ENCODE results near the gene TMX2. TPM values are rescaled to one million over a fixed set of nuclear protein-coding genes. Genes with fewer than 3 reads are reported as not detected.

Gene TMX2
- total and polyA plus RNA-seq, 2 experiments from 2014 or later: 104 to 129 TPM

- peaks cover 34% of the 10 kb centered on the region for H4K20me1 ChIP-seq (ENCODE audit: insufficient read depth, poor library complexity, severe bottlenecking)
- H3K4me1 ChIP-seq (ENCODE audit: insufficient read depth): peaks cover 20% of the 10 kb centered on the region
- no peaks in the 10 kb centered on the region for H3K9me3 ChIP-seq (ENCODE audit: low read depth)
- no peaks in the 10 kb centered on the region for H3K36me3 ChIP-seq (replicated peaks; ENCODE audit: insufficient read depth, low read depth)
- peak within 1 kb of the TSS; percentile 83 for H3K4me2 ChIP-seq
- TF ChIP-seq EZH2 (IDR thresholded peaks at IDR 0.05; ENCODE audit: borderline replicate concordance): no peak
- TF ChIP-seq, protein P1, sequence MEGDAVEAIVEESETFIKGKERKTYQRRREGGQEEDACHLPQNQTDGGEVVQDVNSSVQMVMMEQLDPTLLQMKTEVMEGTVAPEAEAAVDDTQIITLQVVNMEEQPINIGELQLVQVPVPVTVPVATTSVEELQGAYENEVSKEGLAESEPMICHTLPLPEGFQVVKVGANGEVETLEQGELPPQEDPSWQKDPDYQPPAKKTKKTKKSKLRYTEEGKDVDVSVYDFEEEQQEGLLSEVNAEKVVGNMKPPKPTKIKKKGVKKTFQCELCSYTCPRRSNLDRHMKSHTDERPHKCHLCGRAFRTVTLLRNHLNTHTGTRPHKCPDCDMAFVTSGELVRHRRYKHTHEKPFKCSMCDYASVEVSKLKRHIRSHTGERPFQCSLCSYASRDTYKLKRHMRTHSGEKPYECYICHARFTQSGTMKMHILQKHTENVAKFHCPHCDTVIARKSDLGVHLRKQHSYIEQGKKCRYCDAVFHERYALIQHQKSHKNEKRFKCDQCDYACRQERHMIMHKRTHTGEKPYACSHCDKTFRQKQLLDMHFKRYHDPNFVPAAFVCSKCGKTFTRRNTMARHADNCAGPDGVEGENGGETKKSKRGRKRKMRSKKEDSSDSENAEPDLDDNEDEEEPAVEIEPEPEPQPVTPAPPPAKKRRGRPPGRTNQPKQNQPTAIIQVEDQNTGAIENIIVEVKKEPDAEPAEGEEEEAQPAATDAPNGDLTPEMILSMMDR (IDR thresholded peaks at IDR 0.05; ENCODE audit: poor library complexity): peak; percentile 18
- DNase-seq (ENCODE audit: low spot score): peak; percentile 95
- H3K79me2 ChIP-seq: peaks cover 51% of the 10 kb centered on the region
- WGBS (ENCODE audit: low lambda C conversion rate, missing lambda C conversion rate): 4% methylated on average over 13 of the region's 13 CpGs
- peak within 1 kb of the TSS; percentile 70 for H2AFZ ChIP-seq
- H3K27ac ChIP-seq: peak within 1 kb of the TSS; percentile 96
- no peaks in the 10 kb centered on the region for H3K9me2 ChIP-seq (replicated peaks; ENCODE audit: insufficient read depth)
- H3K27me3 ChIP-seq: no peaks in the 10 kb centered on the region
- H3K4me3 ChIP-seq: peak within 1 kb of the TSS; percentile 58
Observed at GRCh38 chr11:57761301-57762234, 49.2 kb downstream of the TMX2 start, which contains the start of gene CTNND1. CTNND1 (plus strand) TSS chr11:57761802; CDS start chr11:57791479, 29,677 bp downstream.

- H3K4me1 ChIP-seq (ENCODE audit: insufficient read depth): peaks cover 20% of the 10 kb centered on the region
- peak overlapping the region; percentile 83 for H3K4me2 ChIP-seq
- H4K20me1 ChIP-seq (ENCODE audit: insufficient read depth, poor library complexity, severe bottlenecking): peaks cover 41% of the 10 kb centered on the region
- no peaks in the 10 kb centered on the region for H3K27me3 ChIP-seq
- no peaks in the 10 kb centered on the region for H3K36me3 ChIP-seq (replicated peaks; ENCODE audit: insufficient read depth, low read depth)
- WGBS (ENCODE audit: low lambda C conversion rate, missing lambda C conversion rate): 2% methylated on average over 9 of the region's 9 CpGs
- peak overlapping the region; percentile 96 for H3K27ac ChIP-seq
- DNase-seq (ENCODE audit: low spot score): peak; percentile 34
- H3K4me3 ChIP-seq: peak overlapping the region; percentile 58
- H3K9me3 ChIP-seq (ENCODE audit: low read depth): no peaks in the 10 kb centered on the region
- H2AFZ ChIP-seq: peak overlapping the region; percentile 6
- H3K9me2 ChIP-seq (replicated peaks; ENCODE audit: insufficient read depth): no peaks in the 10 kb centered on the region
- peaks cover 59% of the 10 kb centered on the region for H3K79me2 ChIP-seq
- TF ChIP-seq EZH2phosphoT487 (IDR thresholded peaks at IDR 0.05; ENCODE audit: low read depth, severe bottlenecking, unreplicated experiment) (no peak), EZH2 (IDR thresholded peaks at IDR 0.05; ENCODE audit: borderline replicate concordance) (no peak)
- TF ChIP-seq, protein P1 (IDR thresholded peaks at IDR 0.05; ENCODE audit: poor library complexity): no peak
Observed at GRCh38 chr11:57762235-57762861, 50.0 kb downstream of the TMX2 start.

DNA sequence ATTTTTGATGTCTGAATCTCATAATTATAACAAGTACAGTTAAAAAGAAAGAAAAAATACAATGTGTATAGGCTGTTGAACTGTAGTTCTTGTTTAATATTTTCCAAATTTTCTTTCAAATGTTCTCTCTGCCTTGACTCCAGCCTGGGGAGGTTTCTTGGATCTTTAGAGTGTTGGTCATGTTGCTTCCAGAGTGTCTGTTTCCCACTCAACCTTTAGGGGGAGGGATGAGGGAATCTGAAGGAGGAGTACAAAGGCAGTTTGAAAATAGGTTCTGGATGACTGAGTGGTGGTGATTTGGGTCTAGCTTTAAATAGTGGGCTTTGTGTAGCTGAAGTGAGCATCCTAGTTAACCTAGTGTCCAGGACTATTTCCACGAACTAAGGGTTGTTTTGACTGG lies 51.2 kb downstream of the TMX2 start:
- peaks cover 20% of the 10 kb centered on the region for H3K4me1 ChIP-seq (ENCODE audit: insufficient read depth)
- H3K9me3 ChIP-seq (ENCODE audit: low read depth): no peaks in the 10 kb centered on the region
- peak; percentile 54 for DNase-seq (ENCODE audit: low spot score)
- peak overlapping the region; percentile 96 for H3K27ac ChIP-seq
- H3K27me3 ChIP-seq: no peaks in the 10 kb centered on the region
- H4K20me1 ChIP-seq (ENCODE audit: insufficient read depth, poor library complexity, severe bottlenecking): peaks cover 51% of the 10 kb centered on the region
- no peaks in the 10 kb centered on the region for H3K36me3 ChIP-seq (replicated peaks; ENCODE audit: insufficient read depth, low read depth)
- H3K9me2 ChIP-seq (replicated peaks; ENCODE audit: insufficient read depth): no peaks in the 10 kb centered on the region
- peaks cover 69% of the 10 kb centered on the region for H3K79me2 ChIP-seq
- H2AFZ ChIP-seq: no peak overlapping the region
- WGBS (ENCODE audit: low lambda C conversion rate, missing lambda C conversion rate): 5% methylated on average over 1 of the region's 1 CpG
- H3K4me2 ChIP-seq: peak overlapping the region; percentile 83
- TF ChIP-seq, protein P1 (IDR thresholded peaks at IDR 0.05; ENCODE audit: poor library complexity): peak; percentile 31
- TF ChIP-seq EZH2 (IDR thresholded peaks at IDR 0.05; ENCODE audit: borderline replicate concordance): no peak
- H3K4me3 ChIP-seq: peak overlapping the region; percentile 58

Data from hepatocyte (in vitro differentiated cells).